Breast epithelium (tissue), 3 donors: ENCODE measurements around the gene RBM19.

Experiments used
- POLR2A ChIP-seq: fragments of 450-650 bp; IDR thresholded peaks from one replicate; pipeline ENCODE4 v1.6.1; 2016; ENCODE audit warnings: antibody characterized with exemption, mild to moderate bottlenecking, moderate library complexity
- TF ChIP-seq, protein P1 (sequence below), 3 donors: fragments of 450-650 bp; IDR thresholded peaks; one replicate each; pipeline ENCODE4 v1.5.1; 2016 to 2017; ENCODE audit warnings: antibody characterized with exemption in 3 of 3, mild to moderate bottlenecking in 3 of 3, moderate library complexity in 3 of 3

DNA sequence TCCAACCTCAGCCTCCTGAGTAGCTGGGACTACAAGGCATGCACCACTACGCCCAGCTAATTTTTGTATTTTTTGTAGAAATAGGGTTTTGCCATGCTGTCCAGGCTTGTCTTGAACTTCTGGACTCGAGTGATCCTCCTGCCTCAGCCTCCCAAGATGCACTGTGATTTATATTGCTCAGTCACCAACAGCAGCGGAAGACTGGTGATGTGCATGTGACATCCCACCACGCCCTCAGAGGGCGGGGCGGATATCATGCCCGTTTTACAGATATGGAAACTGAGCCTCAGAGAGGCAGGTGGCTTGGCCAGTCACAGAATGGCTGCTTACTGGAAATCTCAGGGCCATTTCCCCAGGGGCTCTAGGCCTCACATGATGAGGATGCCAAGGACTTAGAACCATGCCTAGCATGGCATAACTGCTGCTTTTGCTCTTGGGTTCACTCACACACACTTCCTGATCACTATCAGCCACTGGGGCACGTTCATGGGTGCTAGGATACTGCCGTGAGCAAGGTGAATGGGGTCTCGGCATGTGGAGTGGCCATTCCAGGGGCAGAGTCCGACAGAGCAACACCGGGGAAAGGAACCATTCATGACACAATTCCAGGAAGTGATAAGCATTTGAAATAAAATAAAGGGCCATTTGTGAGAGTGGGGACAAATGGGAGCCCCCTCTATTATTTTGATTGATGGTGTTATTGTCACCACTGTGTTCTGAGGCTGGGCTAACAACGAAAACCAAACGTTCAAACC lies 31.9 kb downstream of the RBM19 start:
- TF ChIP-seq, protein P1, sequence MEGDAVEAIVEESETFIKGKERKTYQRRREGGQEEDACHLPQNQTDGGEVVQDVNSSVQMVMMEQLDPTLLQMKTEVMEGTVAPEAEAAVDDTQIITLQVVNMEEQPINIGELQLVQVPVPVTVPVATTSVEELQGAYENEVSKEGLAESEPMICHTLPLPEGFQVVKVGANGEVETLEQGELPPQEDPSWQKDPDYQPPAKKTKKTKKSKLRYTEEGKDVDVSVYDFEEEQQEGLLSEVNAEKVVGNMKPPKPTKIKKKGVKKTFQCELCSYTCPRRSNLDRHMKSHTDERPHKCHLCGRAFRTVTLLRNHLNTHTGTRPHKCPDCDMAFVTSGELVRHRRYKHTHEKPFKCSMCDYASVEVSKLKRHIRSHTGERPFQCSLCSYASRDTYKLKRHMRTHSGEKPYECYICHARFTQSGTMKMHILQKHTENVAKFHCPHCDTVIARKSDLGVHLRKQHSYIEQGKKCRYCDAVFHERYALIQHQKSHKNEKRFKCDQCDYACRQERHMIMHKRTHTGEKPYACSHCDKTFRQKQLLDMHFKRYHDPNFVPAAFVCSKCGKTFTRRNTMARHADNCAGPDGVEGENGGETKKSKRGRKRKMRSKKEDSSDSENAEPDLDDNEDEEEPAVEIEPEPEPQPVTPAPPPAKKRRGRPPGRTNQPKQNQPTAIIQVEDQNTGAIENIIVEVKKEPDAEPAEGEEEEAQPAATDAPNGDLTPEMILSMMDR (IDR thresholded peaks at IDR 0.05) = no peak
- TF ChIP-seq POLR2A = no peak
